Peyer's patch (tissue), 4 donors: Measurements from ENCODE around the gene BRD8.
A peak's percentile ranks its signal among the peaks of the same experiment; 100 is the strongest.

Experiments
- CTCF ChIP-seq, 6 experiments: fragments of 450-650 bp in 4 of 6; fragments of 200-600 bp in 2 of 6; sonication (generic) in 1 of 6; IDR thresholded peaks; one replicate each; pipeline ENCODE4 v1.5.1; 2017 to 2019; ENCODE audit warnings: antibody characterized with exemption in 6 of 6, mild to moderate bottlenecking in 3 of 6, moderate library complexity in 1 of 6
- POLR2A ChIP-seq, 2 donors: fragments of 450-650 bp; IDR thresholded peaks; one replicate each; pipeline ENCODE4 v1.5.1; 2017; ENCODE audit warnings: antibody characterized with exemption in 2 of 2, mild to moderate bottlenecking in 2 of 2, moderate library complexity in 2 of 2

GRCh38 chr5:138213161-138214029, 35.0 kb upstream of the BRD8 start, which contains the start of gene CDC23:
- TF ChIP-seq CTCF (IDR thresholded peaks at IDR 0.05), result no peak
- TF ChIP-seq POLR2A (IDR thresholded peaks at IDR 0.05), result peak in 1 of 2 donors; percentile 26
